Chondrocyte (in vitro differentiated cells): ENCODE results near the gene COIL. TPM values are rescaled to one million over a fixed set of nuclear protein-coding genes. Genes with fewer than 3 reads are reported as not detected.

Source experiments
- DNase-seq: peaks from one replicate; pipeline ENCODE4 v3.0.0; 2021; ENCODE audit warnings: mixed read lengths, low spot score
- H3K27ac Mint-ChIP-seq: one replicate; pipeline ENCODE4 v1.8.0; 2021; ENCODE audit warnings: mild to moderate bottlenecking, moderate library complexity, mixed read lengths; ENCODE audit not compliant: unreplicated experiment
- H3K27me3 Mint-ChIP-seq: 2 replicates; pipeline ENCODE4 v1.8.0; 2021; ENCODE audit warnings: low read depth, mixed read lengths
- H3K36me3 Mint-ChIP-seq: 2 replicates; pipeline ENCODE4 v1.8.0; 2021; ENCODE audit warnings: low read depth, mixed read lengths
- H3K4me1 Mint-ChIP-seq: 2 replicates; pipeline ENCODE4 v1.8.0; 2021; ENCODE audit warnings: low read depth, mild to moderate bottlenecking, mixed read lengths
- H3K4me3 Mint-ChIP-seq: one replicate; pipeline ENCODE4 v1.8.0; 2021; ENCODE audit warnings: mild to moderate bottlenecking, moderate library complexity, mixed read lengths; ENCODE audit not compliant: unreplicated experiment
- H3K9me3 Mint-ChIP-seq: 2 replicates; pipeline ENCODE4 v1.8.0; 2021; ENCODE audit warnings: low read depth, mixed read lengths
- total RNA-seq: library from RNA; stranded (reverse); gene quantifications from 3 replicates; pipeline ENCODE4 v1.2.1, GENCODE V29; 2021
- TF ChIP-seq, protein P1 (sequence below): fragments of 200-600 bp; sonication (generic); IDR thresholded peaks from 2 replicates; pipeline ENCODE4 v1.5.0; 2021; ENCODE audit warnings: antibody characterized with exemption, mild to moderate bottlenecking, moderate library complexity

Gene COIL
- total RNA-seq, 1 donor from 2014 or later, result 12.2 TPM

DNA sequence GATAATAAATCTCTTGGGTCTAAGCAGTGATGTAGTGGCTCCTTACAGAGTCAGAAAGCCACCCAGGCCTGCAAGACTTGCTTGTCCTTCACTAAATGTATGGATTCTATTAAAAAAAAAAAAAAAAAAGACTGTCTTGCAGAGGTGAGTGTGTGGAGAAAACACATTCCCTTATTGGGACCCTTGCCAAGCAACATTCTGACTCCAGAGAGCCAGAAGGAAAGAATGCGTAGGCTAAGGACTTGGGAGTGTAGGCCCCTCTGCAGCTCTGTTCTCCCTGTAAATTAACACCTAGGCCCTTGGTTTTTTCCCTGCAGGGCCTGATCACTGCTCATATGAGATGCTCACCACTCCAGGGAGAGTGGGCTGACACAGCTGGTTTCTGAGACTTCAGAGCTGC lies 34.9 kb upstream of the COIL start:
- TF ChIP-seq, protein P1, sequence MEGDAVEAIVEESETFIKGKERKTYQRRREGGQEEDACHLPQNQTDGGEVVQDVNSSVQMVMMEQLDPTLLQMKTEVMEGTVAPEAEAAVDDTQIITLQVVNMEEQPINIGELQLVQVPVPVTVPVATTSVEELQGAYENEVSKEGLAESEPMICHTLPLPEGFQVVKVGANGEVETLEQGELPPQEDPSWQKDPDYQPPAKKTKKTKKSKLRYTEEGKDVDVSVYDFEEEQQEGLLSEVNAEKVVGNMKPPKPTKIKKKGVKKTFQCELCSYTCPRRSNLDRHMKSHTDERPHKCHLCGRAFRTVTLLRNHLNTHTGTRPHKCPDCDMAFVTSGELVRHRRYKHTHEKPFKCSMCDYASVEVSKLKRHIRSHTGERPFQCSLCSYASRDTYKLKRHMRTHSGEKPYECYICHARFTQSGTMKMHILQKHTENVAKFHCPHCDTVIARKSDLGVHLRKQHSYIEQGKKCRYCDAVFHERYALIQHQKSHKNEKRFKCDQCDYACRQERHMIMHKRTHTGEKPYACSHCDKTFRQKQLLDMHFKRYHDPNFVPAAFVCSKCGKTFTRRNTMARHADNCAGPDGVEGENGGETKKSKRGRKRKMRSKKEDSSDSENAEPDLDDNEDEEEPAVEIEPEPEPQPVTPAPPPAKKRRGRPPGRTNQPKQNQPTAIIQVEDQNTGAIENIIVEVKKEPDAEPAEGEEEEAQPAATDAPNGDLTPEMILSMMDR, result no peak
- Mint-ChIP-seq H3K36me3 (peaks cover 15% of the 10 kb centered on the region), H3K27me3 (no peaks in the 10 kb centered on the region), H3K27ac (no peak overlapping the region), H3K4me3 (no peak overlapping the region), H3K4me1 (no peaks in the 10 kb centered on the region), H3K9me3 (no peaks in the 10 kb centered on the region)
- no peak for DNase-seq

DNA sequence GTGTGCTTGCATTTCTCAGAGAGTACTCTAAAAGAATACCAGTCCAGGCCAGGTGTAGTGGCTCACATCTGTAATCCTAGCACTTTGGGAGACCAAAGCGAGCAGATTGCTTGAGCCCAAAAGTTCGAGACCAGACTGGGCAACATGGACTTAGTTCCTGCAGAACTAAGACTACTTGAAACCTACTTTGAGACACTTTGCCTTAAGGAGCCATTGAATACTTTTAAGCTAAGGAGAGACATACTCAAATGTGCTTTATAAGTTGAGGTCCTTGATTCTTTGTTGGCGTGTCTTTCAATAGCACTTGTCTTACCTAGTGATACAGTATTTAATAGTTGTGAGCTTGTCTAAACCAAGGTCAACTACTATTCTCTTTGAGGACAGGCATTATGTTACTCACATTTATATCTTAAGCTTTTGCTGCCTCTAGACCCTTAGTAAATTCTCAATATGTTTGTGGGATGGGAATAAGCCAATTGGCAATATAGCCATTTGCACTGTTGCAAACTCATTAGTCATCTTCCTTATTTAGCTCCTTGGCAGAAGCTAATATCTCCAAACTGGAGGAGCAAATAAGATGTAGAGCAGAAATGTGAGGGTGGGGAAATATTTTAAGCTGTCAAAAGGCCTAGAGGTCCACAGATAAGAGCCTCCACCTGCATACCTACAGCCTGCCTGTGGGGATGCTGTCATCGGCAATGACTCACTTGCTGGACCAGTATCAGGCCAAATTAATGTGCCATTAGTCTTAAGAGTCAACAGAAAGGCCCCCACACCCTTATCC lies 33.4 kb upstream of the COIL start:
- Mint-ChIP-seq H3K4me3 (no peak overlapping the region), H3K27me3 (no peaks in the 10 kb centered on the region), H3K27ac (no peak overlapping the region), H3K36me3 (peaks cover 15% of the 10 kb centered on the region), H3K9me3 (no peaks in the 10 kb centered on the region), H3K4me1 (no peaks in the 10 kb centered on the region)
- TF ChIP-seq, protein P1, result no peak
- DNase-seq, result no peak

DNA sequence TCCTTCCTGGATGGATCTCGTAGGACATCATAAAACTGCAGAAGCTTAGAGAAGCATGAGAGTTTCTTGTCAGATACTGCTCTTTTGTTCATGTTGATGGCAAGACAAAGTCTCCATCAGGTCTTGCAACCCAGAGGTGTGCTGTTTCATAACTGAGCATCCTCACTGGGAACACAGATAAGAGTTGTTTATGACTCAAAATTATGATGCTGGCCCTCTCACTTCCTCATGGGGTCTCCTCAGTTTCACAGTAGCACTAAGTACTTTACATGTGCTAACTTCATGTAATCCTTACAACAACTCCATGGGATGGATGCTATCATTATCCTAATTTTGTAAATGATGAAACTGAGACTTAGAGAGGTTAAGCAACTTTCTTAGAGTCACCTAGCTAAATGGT lies 31.5 kb upstream of the COIL start:
- no peak for DNase-seq
- H3K4me3 Mint-ChIP-seq, result no peak overlapping the region
- no peaks in the 10 kb centered on the region for H3K4me1 Mint-ChIP-seq
- H3K27ac Mint-ChIP-seq, result no peak overlapping the region
- TF ChIP-seq, protein P1, result no peak
- H3K27me3 Mint-ChIP-seq, result no peaks in the 10 kb centered on the region
- H3K36me3 Mint-ChIP-seq, result peaks cover 18% of the 10 kb centered on the region
- H3K9me3 Mint-ChIP-seq, result no peaks in the 10 kb centered on the region

DNA sequence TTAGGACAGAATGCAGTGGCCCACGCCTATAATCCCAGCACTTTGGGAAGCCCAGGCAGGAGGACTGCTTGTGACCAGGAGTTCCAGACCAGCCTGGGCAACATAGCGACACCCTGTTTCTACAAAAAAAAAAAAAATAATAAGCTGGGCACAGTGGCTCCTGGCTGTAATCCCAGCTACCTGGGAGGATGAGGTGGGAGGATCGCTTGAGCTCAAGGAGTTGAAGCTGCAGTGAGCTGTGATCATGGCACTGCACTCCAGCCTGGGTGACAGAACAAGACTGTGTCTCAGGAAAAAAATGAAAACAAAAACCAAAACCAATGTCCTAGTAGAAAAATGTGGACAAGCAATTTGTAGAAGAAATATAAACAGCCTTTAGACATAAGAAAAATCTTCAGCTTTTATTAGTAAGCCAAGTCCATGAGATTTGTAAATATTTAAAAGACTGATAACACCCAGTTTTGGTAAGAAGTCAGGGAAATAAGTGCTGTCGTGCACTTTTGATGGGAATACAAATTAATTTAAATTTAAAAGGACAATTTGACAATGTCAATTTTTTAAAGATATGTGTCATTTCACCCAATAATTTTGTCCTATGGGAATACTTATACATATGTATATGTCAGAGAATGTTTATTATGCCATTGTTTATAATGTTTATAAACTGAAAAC lies 28.2 kb upstream of the COIL start:
- H3K36me3 Mint-ChIP-seq, result peaks cover 27% of the 10 kb centered on the region
- TF ChIP-seq, protein P1, result no peak
- H3K27ac Mint-ChIP-seq, result no peak overlapping the region
- H3K4me1 Mint-ChIP-seq, result no peaks in the 10 kb centered on the region
- no peaks in the 10 kb centered on the region for H3K9me3 Mint-ChIP-seq
- H3K27me3 Mint-ChIP-seq, result no peaks in the 10 kb centered on the region
- DNase-seq, result no peak
- no peak overlapping the region for H3K4me3 Mint-ChIP-seq

DNA sequence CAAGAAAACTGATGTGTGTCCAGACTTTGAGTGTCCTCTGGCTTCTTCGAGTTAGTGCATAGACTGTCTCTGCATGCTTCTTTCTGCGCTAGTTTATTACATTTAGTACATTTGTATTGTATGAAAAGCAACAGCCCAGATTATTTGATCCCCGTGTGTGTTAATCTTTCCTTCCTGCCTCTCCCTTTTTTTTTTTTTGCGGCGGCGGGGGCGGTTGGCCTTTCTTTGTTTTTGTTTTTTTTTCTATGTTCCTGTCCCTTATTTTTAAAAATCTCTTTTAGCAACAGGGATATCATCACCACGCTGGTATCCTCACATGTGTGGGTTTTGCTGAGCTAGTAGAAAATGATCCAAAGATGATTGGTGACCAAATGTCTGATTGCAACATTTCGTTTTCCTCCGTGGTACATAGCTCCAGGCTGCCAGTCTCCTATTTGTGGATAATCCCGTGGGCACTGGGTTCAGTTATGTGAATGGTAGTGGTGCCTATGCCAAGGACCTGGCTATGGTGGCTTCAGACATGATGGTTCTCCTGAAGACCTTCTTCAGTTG lies 26.5 kb upstream of the COIL start:
- no peak for DNase-seq
- TF ChIP-seq, protein P1, result no peak
- Mint-ChIP-seq H3K4me1 (no peaks in the 10 kb centered on the region), H3K9me3 (no peaks in the 10 kb centered on the region), H3K27ac (no peak overlapping the region), H3K36me3 (peaks cover 28% of the 10 kb centered on the region), H3K4me3 (no peak overlapping the region), H3K27me3 (no peaks in the 10 kb centered on the region)
